Cardiac muscle cell (in vitro differentiated cells and primary cell): ENCODE results near the gene TBC1D5. TPM values are rescaled to one million over a fixed set of nuclear protein-coding genes. Genes with fewer than 3 reads are reported as not detected.
"Not testable (repeated sequence)": the region's sequence is repeated elsewhere in the genome, so short reads cannot be mapped to it uniquely, and the experiment has no call there.

ENCODE experiments used
- DNase-seq, 2 donors: peaks; one replicate each; pipeline versions ENCODE4 v3.0.0 to v3.0.0-alpha.2; 2010 to 2017; ENCODE audit warnings: low read depth in 1 of 2, low spot score in 1 of 2
- H3K27ac ChIP-seq: fragments of 200-600 bp; sonication (generic); 2 replicates; pipeline ENCODE4 v1.5.1; 2016
- H3K27me3 ChIP-seq: fragments of 200-600 bp; sonication (generic); 2 replicates; pipeline ENCODE4 v1.6.0; 2016; ENCODE audit warnings: control low read depth
- H3K36me3 ChIP-seq: fragments of 200-600 bp; sonication (generic); 2 replicates; pipeline ENCODE4 v1.5.1; 2016; ENCODE audit warnings: control low read depth
- H3K4me1 ChIP-seq: fragments of 200-600 bp; sonication (generic); 2 replicates; pipeline ENCODE4 v1.8.1; 2017; ENCODE audit warnings: low read depth, mild to moderate bottlenecking, mixed run types
- H3K4me3 ChIP-seq: fragments of 200-600 bp; sonication (generic); 2 replicates; pipeline ENCODE4 v1.5.1; 2016; ENCODE audit warnings: mild to moderate bottlenecking
- H3K9me3 ChIP-seq: fragments of 200-600 bp; sonication (generic); 2 replicates; pipeline ENCODE4 v1.5.1; 2017; ENCODE audit warnings: low read depth, mild to moderate bottlenecking, control low read depth
- polyA plus RNA-seq: library from polyadenylated mRNA; unstranded; fragments of >200 nt; fragmentation: Nextera tagmentation; extraction: Ambion mirVana; gene quantifications from 2 replicates; pipeline ENCODE4 v1.2.1, GENCODE V29; 2016
- total RNA-seq: library from RNA; depleted of rRNA; stranded (reverse); fragments of >200 nt; gene quantifications from 2 replicates; pipeline ENCODE4 v1.2.3, GENCODE V29; 2016
- TF ChIP-seq, protein P1 (sequence below): IDR thresholded peaks from 2 replicates; pipeline ENCODE4 v1.5.1; 2012; ENCODE audit warnings: low read depth, mild to moderate bottlenecking, low read length

The TBC1D5 gene
- total and polyA plus RNA-seq, 2 experiments from 2014 or later: 34.5 to 66.6 TPM

DNA sequence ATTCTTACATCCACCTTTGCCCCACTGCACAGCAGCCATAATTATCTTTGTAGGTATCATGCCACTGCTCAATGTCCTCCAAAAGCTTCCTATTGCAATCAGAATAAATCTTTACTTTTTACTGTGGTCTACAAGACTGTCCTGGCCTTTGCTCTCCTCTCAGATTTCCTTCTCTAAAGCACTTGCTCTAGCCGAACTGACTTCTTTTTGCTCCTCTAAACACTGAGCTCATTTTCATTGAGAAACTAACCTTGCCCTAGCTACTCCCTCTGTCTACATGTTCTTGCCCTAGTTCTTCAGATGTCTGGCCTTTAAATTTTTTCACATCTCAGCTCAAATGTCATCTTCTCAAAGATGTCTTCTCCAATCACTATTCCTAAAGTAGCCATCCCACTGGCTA lies 342.8 kb downstream of the TBC1D5 start:
- TF ChIP-seq, protein P1, sequence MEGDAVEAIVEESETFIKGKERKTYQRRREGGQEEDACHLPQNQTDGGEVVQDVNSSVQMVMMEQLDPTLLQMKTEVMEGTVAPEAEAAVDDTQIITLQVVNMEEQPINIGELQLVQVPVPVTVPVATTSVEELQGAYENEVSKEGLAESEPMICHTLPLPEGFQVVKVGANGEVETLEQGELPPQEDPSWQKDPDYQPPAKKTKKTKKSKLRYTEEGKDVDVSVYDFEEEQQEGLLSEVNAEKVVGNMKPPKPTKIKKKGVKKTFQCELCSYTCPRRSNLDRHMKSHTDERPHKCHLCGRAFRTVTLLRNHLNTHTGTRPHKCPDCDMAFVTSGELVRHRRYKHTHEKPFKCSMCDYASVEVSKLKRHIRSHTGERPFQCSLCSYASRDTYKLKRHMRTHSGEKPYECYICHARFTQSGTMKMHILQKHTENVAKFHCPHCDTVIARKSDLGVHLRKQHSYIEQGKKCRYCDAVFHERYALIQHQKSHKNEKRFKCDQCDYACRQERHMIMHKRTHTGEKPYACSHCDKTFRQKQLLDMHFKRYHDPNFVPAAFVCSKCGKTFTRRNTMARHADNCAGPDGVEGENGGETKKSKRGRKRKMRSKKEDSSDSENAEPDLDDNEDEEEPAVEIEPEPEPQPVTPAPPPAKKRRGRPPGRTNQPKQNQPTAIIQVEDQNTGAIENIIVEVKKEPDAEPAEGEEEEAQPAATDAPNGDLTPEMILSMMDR: no peak
- no peaks in the 10 kb centered on the region for H3K9me3 ChIP-seq

DNA sequence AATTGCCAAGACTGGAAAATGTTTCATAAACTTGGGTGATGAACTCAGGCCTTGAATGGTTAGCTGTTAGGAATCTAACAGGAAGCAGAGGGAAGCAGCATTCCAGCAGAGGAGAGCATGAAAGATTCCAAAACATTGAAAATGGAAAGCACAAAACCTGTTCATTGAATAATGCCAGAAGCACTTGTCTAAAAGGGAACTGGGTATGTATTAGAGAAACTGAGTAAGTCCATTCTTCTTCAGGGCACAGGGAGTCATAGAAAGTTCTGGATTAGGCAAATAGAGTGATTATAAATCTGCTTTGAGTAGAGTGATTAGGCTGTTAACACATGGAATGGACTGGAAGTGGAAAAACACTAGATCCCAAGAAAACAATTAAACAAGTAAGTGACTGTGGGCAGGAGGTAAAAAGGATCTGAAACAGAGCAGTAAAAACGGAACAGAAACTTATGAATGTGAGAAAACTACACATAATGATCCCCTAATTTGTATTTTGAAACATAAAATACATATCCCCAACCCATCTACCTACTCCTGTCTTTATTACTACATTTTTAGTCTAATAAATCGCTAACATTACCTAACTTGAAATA lies 343.4 kb downstream of the TBC1D5 start:
- Histone ChIP-seq H3K27ac (no peak overlapping the region), H3K4me3 (no peak overlapping the region), H3K9me3 (no peaks in the 10 kb centered on the region), H3K36me3 (no peaks in the 10 kb centered on the region), H3K27me3 (no peaks in the 10 kb centered on the region), H3K4me1 (no peaks in the 10 kb centered on the region)
- TF ChIP-seq, protein P1: no peak
- DNase-seq: no peak

More for the DNA sequence above, 342.8 kb downstream of the TBC1D5 start:
- Histone ChIP-seq H3K4me1 (no peaks in the 10 kb centered on the region), H3K27ac (no peak overlapping the region), H3K27me3 (no peaks in the 10 kb centered on the region), H3K36me3 (peaks cover 3% of the 10 kb centered on the region), H3K4me3 (no peak overlapping the region)
- no peak for DNase-seq

DNA sequence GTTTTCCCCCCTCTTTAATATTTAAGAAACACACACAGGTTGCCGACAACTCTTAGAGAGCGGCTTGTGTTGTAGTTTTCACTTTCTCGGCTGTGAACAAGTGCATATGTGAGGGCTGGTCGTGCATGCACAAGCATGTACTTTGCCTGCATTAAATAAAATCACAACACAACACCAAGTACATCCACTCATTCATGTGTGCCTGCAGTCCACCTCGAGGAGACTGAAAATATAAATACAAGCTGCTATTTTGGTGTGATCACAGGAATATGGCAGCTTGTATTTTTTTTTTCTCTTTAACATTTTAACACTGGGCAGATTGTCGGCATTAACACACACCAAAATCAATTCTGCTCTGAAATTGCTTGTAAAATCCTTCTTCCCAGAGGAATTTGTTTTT lies 346.4 kb downstream of the TBC1D5 start:
- Histone ChIP-seq H3K9me3 (no peaks in the 10 kb centered on the region), H3K36me3 (no peaks in the 10 kb centered on the region), H3K4me3 (no peak overlapping the region), H3K4me1 (no peaks in the 10 kb centered on the region), H3K27me3 (no peaks in the 10 kb centered on the region), H3K27ac (no peak overlapping the region)
- no peak for DNase-seq
- TF ChIP-seq, protein P1: no peak

DNA sequence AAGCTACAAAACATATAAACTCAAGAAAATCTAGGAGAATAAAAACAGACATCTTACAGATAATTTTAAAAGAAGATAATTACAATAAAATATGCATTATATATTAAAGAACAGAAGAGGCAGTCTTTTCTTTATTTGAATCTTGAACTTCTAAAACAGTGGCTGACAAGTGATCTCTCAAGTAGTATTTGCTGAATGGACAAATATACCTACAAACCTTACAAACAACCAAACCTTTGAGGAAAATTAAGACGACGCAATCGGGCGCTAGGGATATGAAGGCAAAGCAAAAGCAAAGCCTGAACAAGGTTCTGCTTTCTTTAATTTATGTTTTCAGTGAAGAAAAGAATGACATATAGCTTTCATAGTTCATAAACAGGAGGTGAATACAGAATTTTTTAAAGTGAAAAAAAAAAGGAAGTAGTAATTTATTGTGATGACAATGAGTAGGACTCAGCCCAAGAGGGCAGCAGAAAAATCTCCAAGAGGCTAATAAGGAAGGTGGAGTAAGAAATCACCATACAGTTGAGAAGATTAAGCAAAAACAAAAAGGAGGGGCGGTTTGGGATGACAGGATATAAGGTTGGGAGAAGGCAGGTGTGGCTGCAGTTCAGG lies 347.8 kb downstream of the TBC1D5 start:
- TF ChIP-seq, protein P1: no peak
- Histone ChIP-seq H3K4me3 (no peak overlapping the region), H3K9me3 (no peaks in the 10 kb centered on the region), H3K27me3 (no peaks in the 10 kb centered on the region), H3K36me3 (no peaks in the 10 kb centered on the region), H3K27ac (no peak overlapping the region), H3K4me1 (no peaks in the 10 kb centered on the region)
- DNase-seq: no peak

DNA sequence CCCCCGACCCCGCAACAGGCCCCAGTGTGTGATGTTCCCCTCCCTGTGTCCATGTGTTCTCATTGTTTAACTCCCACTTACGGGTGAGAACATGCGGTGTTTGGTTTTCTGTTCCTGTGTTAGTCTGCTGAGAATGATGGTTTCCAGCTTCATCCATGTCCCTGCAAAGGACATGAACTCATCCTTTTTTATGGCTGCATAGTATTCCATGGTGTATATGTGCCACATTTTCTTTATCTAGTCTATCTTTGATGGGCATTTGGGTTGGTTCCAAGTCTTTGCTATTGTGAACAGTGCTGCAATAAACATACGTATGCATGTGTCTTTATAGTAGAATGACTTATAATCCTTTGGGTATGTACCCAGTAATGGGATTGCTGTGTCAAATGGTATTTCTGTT lies 349.9 kb downstream of the TBC1D5 start:
- DNase-seq, H3K27ac ChIP-seq, H3K4me1 ChIP-seq, H3K9me3 ChIP-seq, H3K36me3 ChIP-seq, H3K4me3 ChIP-seq, H3K27me3 ChIP-seq: not testable (repeated sequence)

DNA sequence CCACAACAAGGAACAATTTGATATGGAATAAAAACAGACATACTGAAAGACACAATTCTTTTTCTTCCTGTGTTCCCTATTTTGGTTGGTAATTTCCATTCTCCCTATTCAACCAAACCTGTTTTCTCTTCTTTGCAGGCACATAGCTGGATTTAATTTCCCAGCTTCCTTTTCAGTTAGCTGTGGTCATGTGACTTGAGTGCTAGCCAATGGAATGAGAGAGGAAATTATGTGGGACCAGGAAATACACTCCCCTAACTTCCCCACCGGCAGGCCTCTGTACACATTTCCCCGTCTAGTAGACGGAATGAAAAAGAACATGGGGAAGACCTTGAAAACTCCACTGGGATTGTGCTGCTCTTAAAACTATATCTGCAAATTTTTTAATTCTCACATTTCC lies 351.6 kb downstream of the TBC1D5 start:
- Histone ChIP-seq H3K4me3 (no peak overlapping the region), H3K27me3 (no peaks in the 10 kb centered on the region), H3K27ac (no peak overlapping the region), H3K36me3 (no peaks in the 10 kb centered on the region), H3K4me1 (no peaks in the 10 kb centered on the region), H3K9me3 (no peaks in the 10 kb centered on the region)
- no peak for DNase-seq
- TF ChIP-seq, protein P1: no peak
